OCI-LY7 (cell line): ENCODE results near the gene ANKFN1.

Experiments
- EZH2phosphoT487 ChIP-seq: fragments of 200-600 bp; sonication (generic); IDR thresholded peaks from 2 replicates; pipeline ENCODE4 v1.6.1; 2018; ENCODE audit warnings: low read depth, borderline replicate concordance, mild to moderate bottlenecking, mixed run types, antibody characterized with exemption, low read length, moderate library complexity, mixed read lengths
- TF ChIP-seq, protein P1 (sequence below): fragments of 200-600 bp; sonication (generic); conservative IDR thresholded peaks from 2 replicates; pipeline ENCODE4 v1.5.1; 2014; ENCODE audit warnings: mild to moderate bottlenecking, antibody characterized with exemption, low read length, moderate library complexity, mixed read lengths

DNA sequence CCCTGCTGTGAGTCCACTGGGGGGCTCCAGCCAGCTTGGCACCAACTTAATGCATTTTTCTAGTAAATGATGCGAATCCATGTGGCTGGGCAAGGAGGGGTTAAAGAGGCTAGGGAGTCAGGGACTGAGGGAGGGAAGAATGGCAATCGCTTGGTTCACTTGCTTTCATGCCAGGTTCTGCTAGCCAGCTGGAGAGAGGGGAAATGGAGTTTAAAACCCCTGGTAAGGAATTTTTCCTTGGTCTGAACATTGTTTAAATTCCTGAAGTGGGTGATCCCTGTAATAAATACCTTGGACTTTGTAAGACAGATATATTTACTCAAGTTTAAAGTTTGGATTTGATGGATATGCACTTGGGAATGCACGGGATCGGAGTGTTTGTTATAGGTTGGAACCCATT is 22.8 kb downstream of the ANKFN1 start:
- TF ChIP-seq, protein P1, sequence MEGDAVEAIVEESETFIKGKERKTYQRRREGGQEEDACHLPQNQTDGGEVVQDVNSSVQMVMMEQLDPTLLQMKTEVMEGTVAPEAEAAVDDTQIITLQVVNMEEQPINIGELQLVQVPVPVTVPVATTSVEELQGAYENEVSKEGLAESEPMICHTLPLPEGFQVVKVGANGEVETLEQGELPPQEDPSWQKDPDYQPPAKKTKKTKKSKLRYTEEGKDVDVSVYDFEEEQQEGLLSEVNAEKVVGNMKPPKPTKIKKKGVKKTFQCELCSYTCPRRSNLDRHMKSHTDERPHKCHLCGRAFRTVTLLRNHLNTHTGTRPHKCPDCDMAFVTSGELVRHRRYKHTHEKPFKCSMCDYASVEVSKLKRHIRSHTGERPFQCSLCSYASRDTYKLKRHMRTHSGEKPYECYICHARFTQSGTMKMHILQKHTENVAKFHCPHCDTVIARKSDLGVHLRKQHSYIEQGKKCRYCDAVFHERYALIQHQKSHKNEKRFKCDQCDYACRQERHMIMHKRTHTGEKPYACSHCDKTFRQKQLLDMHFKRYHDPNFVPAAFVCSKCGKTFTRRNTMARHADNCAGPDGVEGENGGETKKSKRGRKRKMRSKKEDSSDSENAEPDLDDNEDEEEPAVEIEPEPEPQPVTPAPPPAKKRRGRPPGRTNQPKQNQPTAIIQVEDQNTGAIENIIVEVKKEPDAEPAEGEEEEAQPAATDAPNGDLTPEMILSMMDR, result no peak
- no peak for TF ChIP-seq EZH2phosphoT487
